Adrenal gland (tissue), 12 donors: ENCODE data around the gene TGFB1. TPM values are rescaled to one million over a fixed set of nuclear protein-coding genes. Genes with fewer than 3 reads are reported as not detected.
A peak's percentile ranks its signal among the peaks of the same experiment; 100 is the strongest.

ENCODE experiments used
- DNase-seq, 7 donors: peaks; one replicate each; pipeline ENCODE4 v3.0.0-alpha.2; 2019 to 2020
- H3K27ac ChIP-seq, 5 donors: fragments of 200-600 bp; sonication (generic) in 4 of 5; 1 replicate in 3 of 5; 2 replicates in 2 of 5; pipeline versions ENCODE4 v1.5.1 to v1.8.0; 2016 to 2020; ENCODE audit warnings: mild to moderate bottlenecking in 1 of 5
- H3K27me3 ChIP-seq: fragments of 200-600 bp; 2 replicates; pipeline ENCODE4 v1.8.0; 2021
- H3K36me3 ChIP-seq, 2 donors: fragments of 200-600 bp; replicated peaks in 1 of 2; 1 replicate in 1 of 2; 2 replicates in 1 of 2; pipeline versions ENCODE4 v1.5.1 to v1.8.0; 2018 to 2022
- H3K4me1 ChIP-seq, 2 donors: fragments of 200-600 bp; replicated peaks in 1 of 2; 1 replicate in 1 of 2; 2 replicates in 1 of 2; pipeline versions ENCODE4 v1.5.1 to v1.8.0; 2018 to 2021
- H3K4me3 ChIP-seq, 4 donors: fragments of 200-600 bp; sonication (generic) in 3 of 4; one replicate each; pipeline ENCODE4 v1.5.1; 2016 to 2018
- H3K9me3 ChIP-seq, 3 donors: fragments of 200-600 bp; sonication (generic) in 1 of 3; replicated peaks in 1 of 3; 1 replicate in 2 of 3; 2 replicates in 1 of 3; pipeline versions ENCODE4 v1.5.1 to v1.8.0; 2016 to 2021
- CTCF ChIP-seq, 6 experiments: fragments of 450-650 bp in 4 of 6; fragments of 200-600 bp in 2 of 6; sonication (generic) in 1 of 6; IDR thresholded peaks; 1 replicate in 5 of 6; 2 replicates in 1 of 6; pipeline versions ENCODE4 v1.5.1 to v1.8.0; 2016 to 2021; ENCODE audit warnings: antibody characterized with exemption in 6 of 6, mild to moderate bottlenecking in 2 of 6, moderate library complexity in 1 of 6
- POLR2A ChIP-seq, 2 donors: fragments of 450-650 bp; IDR thresholded peaks; one replicate each; pipeline ENCODE4 v1.6.1; 2017; ENCODE audit warnings: antibody characterized with exemption in 2 of 2, mild to moderate bottlenecking in 2 of 2, moderate library complexity in 1 of 2
- WGBS, 4 donors: extraction: QIAGEN DNeasy Blood & Tissue Kit in 2 of 4; methylation state at CpG; one replicate each; pipeline versions ENCODE4 v1.1.5 to v1.1.7; 2013 to 2017; 5-methylcytosine and 5-hydroxymethylcytosine counted together
- intact Hi-C, 2 donors: fragments of 100-400 bp; cut with DNase I; formaldehyde crosslinking; loops; one replicate each; pipeline versions ENCODE4 v1.14.1 to v1.15.0; 2022 to 2023
- polyA plus RNA-seq, 3 donors: library from polyadenylated mRNA; stranded (reverse); fragments of 200-250 nt in 2 of 3; fragments of 350-450 nt in 1 of 3; fragmentation: Illumina TruSeq in 1 of 3; extraction: RNeasy Lipid Tissue Mini Kit (QIAGEN cat#74804) in 1 of 3; gene quantifications; one replicate each; pipeline ENCODE4 v1.2.3, GENCODE V29; 2013 to 2014
- total RNA-seq, 9 donors: library from RNA; depleted of rRNA in 4 of 9; stranded (reverse); fragments of >200 nt in 4 of 9; fragments of 120-200 nt in 1 of 9; fragmentation: NEBNext Ultra II Directional in 1 of 9; extraction: Animal tissue kit (Norgen Biotek cat#: 25700) in 1 of 9; gene quantifications; one replicate each; pipeline versions ENCODE4 v1.1.0 to v1.2.4, GENCODE V29; 2013 to 2023
- donor health status: healthy with polysubstance abuse.
- donor health status: Bipolar disorder and iron deficiency.
- donor health status: DM: yes; HTN: yes; CAD: no.
- donor health status: DM: no; HTN: no; CAD: no.
- donor health status: DM: no; HTN: no; CAD: no.
- donor health status: DM: yes; HTN: yes; CAD: no.

TGFB1 gene
- total and polyA plus RNA-seq, 12 donors: 1.6 to 75.9 (median 35.7) TPM

- no peaks in the 10 kb centered on the region for H3K36me3 ChIP-seq
- intact Hi-C loops: no loop called here
- WGBS, 4 donors: 0 to 1% (median 1%) methylated on average over 21 to 50 of the region's 50 CpGs
- H3K27ac ChIP-seq: peak within 1 kb of the TSS; percentile 32 to 95 (median 82)
- DNase-seq: peak; percentile 99 to 100 (median 100)
- H3K27me3 ChIP-seq: no peaks in the 10 kb centered on the region
- no peaks in the 10 kb centered on the region for H3K9me3 ChIP-seq
- TF ChIP-seq CTCF (IDR thresholded peaks at IDR 0.05) (peak in 1 of 6 experiments; percentile 18), POLR2A (IDR thresholded peaks at IDR 0.05) (peak in 1 of 2 donors; percentile 43)
- peaks cover 20 to 30% of the 10 kb centered on the region in 2 donors for H3K4me1 ChIP-seq
- peak within 1 kb of the TSS; percentile 34 to 95 (median 73) for H3K4me3 ChIP-seq
Observed at GRCh38 chr19:41397086-41398049, 43.6 kb upstream of the TGFB1 start, which contains the start of the genes BCKDHA and EXOSC5. BCKDHA (plus strand) TSS chr19:41397818; CDS start chr19:41397828, 10 bp downstream. EXOSC5 (minus strand) TSS chr19:41397359; CDS start chr19:41397328, 31 bp downstream.

- H3K4me1 ChIP-seq: peaks cover 20 to 26% of the 10 kb centered on the region in 2 donors
- no peak for DNase-seq
- WGBS, 4 donors: 71 to 78% (median 73%) methylated on average over 6 of the region's 6 CpGs
- intact Hi-C loops: no loop called here
- H3K27ac ChIP-seq: no peak overlapping the region
- TF ChIP-seq CTCF (IDR thresholded peaks at IDR 0.05) (no peak), POLR2A (IDR thresholded peaks at IDR 0.05) (no peak)
- H3K27me3 ChIP-seq: no peaks in the 10 kb centered on the region
- no peak overlapping the region for H3K4me3 ChIP-seq
- peaks cover 0 to 13% of the 10 kb centered on the region in 2 donors for H3K36me3 ChIP-seq
- H3K9me3 ChIP-seq: no peaks in the 10 kb centered on the region
Observed at GRCh38 chr19:41395355-41395754, 41.6 kb upstream of the TGFB1 start.

- TF ChIP-seq POLR2A (IDR thresholded peaks at IDR 0.05) (no peak), CTCF (IDR thresholded peaks at IDR 0.05) (no peak)
- Histone ChIP-seq H3K27ac (no peak overlapping the region), H3K4me3 (no peak overlapping the region), H3K27me3 (no peaks in the 10 kb centered on the region), H3K36me3 (peaks cover 0 to 29% of the 10 kb centered on the region in 2 donors), H3K4me1 (peaks cover 10% of the 10 kb centered on the region in 2 donors), H3K9me3 (no peaks in the 10 kb centered on the region)
- peak in 3 of 7 donors; percentile 24 to 58 (median 39) for DNase-seq
- intact Hi-C loops: loop anchor here in 1 of 2 donors (5.0 kb wide), 1 partner anchor 35 kb away; the partner anchor contains the start of gene B3GNT8
- WGBS, 4 donors: 46 to 66% (median 58%) methylated on average over 12 of the region's 12 CpGs
Observed at GRCh38 chr19:41392775-41393174, 39.1 kb upstream of the TGFB1 start.

- WGBS, 4 donors: 84 to 96% (median 92%) methylated on average over 11 of the region's 11 CpGs
- Histone ChIP-seq H3K27me3 (no peaks in the 10 kb centered on the region), H3K4me3 (no peak overlapping the region), H3K4me1 (peaks cover 5 to 7% of the 10 kb centered on the region in 2 donors), H3K9me3 (no peaks in the 10 kb centered on the region), H3K27ac (no peak overlapping the region), H3K36me3 (peaks cover 0 to 29% of the 10 kb centered on the region in 2 donors)
- no peak for DNase-seq
- TF ChIP-seq POLR2A (IDR thresholded peaks at IDR 0.05) (no peak), CTCF (IDR thresholded peaks at IDR 0.05) (no peak)
- intact Hi-C loops: loop anchor here in 1 of 2 donors (5.0 kb wide), 1 partner anchor 36 kb away; the partner anchor contains the start of gene B3GNT8
Observed at GRCh38 chr19:41391618-41392017, 37.9 kb upstream of the TGFB1 start.
